HG03064 (cell line): ENCODE measurements around the gene PEAR1.

Source experiments
- ATAC-seq: cut with Tn5 transposase; IDR thresholded peaks from one replicate; pipeline ENCODE4 v1.9.1; 2021; ENCODE audit warnings: low read depth; ENCODE audit not compliant: unreplicated experiment

Gene PEAR1

GRCh38 chr1:156860113-156860627 lies 33.3 kb upstream of the PEAR1 start:
- ATAC-seq: no peak

GRCh38 chr1:156860628-156861423 lies 32.7 kb upstream of the PEAR1 start, which contains the start of gene NTRK1:
Gene NTRK1 (plus strand): TSS chr1:156860865. CDS start chr1:156860935, 70 bp downstream.
- no peak for ATAC-seq

- no peak for ATAC-seq
These were observed 30.9 kb upstream of the PEAR1 start for GRCh38 chr1:156862584-156862983.

GRCh38 chr1:156862997-156863599 lies 30.4 kb upstream of the PEAR1 start:
- no peak for ATAC-seq

- ATAC-seq: no peak
These were observed 29.9 kb upstream of the PEAR1 start for GRCh38 chr1:156863631-156864030.

- ATAC-seq: no peak
These were observed 28.7 kb upstream of the PEAR1 start for GRCh38 chr1:156864796-156865195.

- ATAC-seq: no peak
These were observed 28.3 kb upstream of the PEAR1 start for GRCh38 chr1:156865258-156865657.

- no peak for ATAC-seq
These were observed 27.7 kb upstream of the PEAR1 start for GRCh38 chr1:156865865-156866248.

GRCh38 chr1:156866249-156866909 lies 27.1 kb upstream of the PEAR1 start:
- ATAC-seq: no peak

- ATAC-seq: no peak
These were observed 25.2 kb upstream of the PEAR1 start for GRCh38 chr1:156868341-156868740.

GRCh38 chr1:156869455-156869854 lies 24.1 kb upstream of the PEAR1 start:
- no peak for ATAC-seq

GRCh38 chr1:156873659-156874058 lies 19.9 kb upstream of the PEAR1 start:
- no peak for ATAC-seq

- ATAC-seq: no peak
These were observed 19.4 kb upstream of the PEAR1 start for GRCh38 chr1:156874142-156874541.

- ATAC-seq: no peak
These were observed 18.8 kb upstream of the PEAR1 start for GRCh38 chr1:156874572-156875340.

GRCh38 chr1:156875341-156875615 lies 18.2 kb upstream of the PEAR1 start:
- ATAC-seq: no peak

GRCh38 chr1:156876281-156876680 lies 17.2 kb upstream of the PEAR1 start:
- ATAC-seq: no peak

- ATAC-seq: no peak
These were observed 15.9 kb upstream of the PEAR1 start for GRCh38 chr1:156877433-156878170.

GRCh38 chr1:156879876-156880275 lies 13.6 kb upstream of the PEAR1 start:
- ATAC-seq: no peak

GRCh38 chr1:156880473-156880872 lies 13.0 kb upstream of the PEAR1 start:
- no peak for ATAC-seq

GRCh38 chr1:156881101-156881500 lies 12.4 kb upstream of the PEAR1 start:
- no peak for ATAC-seq
